Kidney (tissue), 14 donors: ENCODE measurements around the gene ALOX5. TPM values are rescaled to one million over a fixed set of nuclear protein-coding genes. Genes with fewer than 3 reads are reported as not detected.

ENCODE experiments used
- DNase-seq, 5 donors: peaks; one replicate each; pipeline ENCODE4 v3.0.0-alpha.2; 2013 to 2020
- FAIRE-seq: peaks from 2 replicates; lab custom pipeline; 2012; peaks lifted over from hg19 to GRCh38; lab: Jason Lieb, UNC
- H3K27ac ChIP-seq, 2 donors: one replicate each; pipeline ENCODE4 v1.7.0; 2013; ENCODE audit warnings: low read depth in 2 of 2, low read length in 2 of 2, inconsistent platforms in 1 of 2
- H3K27me3 ChIP-seq: one replicate; pipeline ENCODE4 v1.7.1; 2013; ENCODE audit warnings: low read length, inconsistent platforms; ENCODE audit not compliant: control insufficient read depth, insufficient read depth
- H3K36me3 ChIP-seq, 3 donors: one replicate each; pipeline versions ENCODE4 v1.7.0 to v1.7.1; 2013; ENCODE audit warnings: low read length in 3 of 3, control low read depth in 1 of 3, inconsistent platforms in 1 of 3; ENCODE audit not compliant: insufficient read depth in 3 of 3, control insufficient read depth in 2 of 3
- H3K4me1 ChIP-seq, 3 donors: one replicate each; pipeline versions ENCODE4 v1.7.0 to v1.7.1; 2013; ENCODE audit warnings: low read length in 3 of 3, inconsistent platforms in 1 of 3, low read depth in 1 of 3; ENCODE audit not compliant: control insufficient read depth in 2 of 3, insufficient read depth in 2 of 3
- H3K4me3 ChIP-seq, 3 donors: one replicate each; pipeline versions ENCODE4 v1.7.0 to v1.8.1; 2013; ENCODE audit warnings: low read length in 3 of 3, control low read depth in 1 of 3, inconsistent platforms in 1 of 3
- H3K9ac ChIP-seq, 3 donors: one replicate each; pipeline versions ENCODE4 v1.7.0 to v1.7.1; 2013; ENCODE audit warnings: low read length in 3 of 3, control low read depth in 1 of 3, inconsistent platforms in 1 of 3
- H3K9me3 ChIP-seq, 3 donors: one replicate each; pipeline versions ENCODE4 v1.7.0 to v1.7.1; 2013; ENCODE audit warnings: low read length in 3 of 3, control low read depth in 1 of 3, inconsistent platforms in 1 of 3; ENCODE audit not compliant: control insufficient read depth in 2 of 3, insufficient read depth in 1 of 3
- CTCF ChIP-seq: IDR thresholded peaks from 3 replicates; pipeline ENCODE4 v1.5.1; 2012; ENCODE audit warnings: mild to moderate bottlenecking, moderate library complexity, borderline replicate concordance; ENCODE audit not compliant: insufficient read depth; ENCODE audit errors: extremely low read depth
- intact Hi-C: fragments of 100-400 bp; cut with DNase I; formaldehyde crosslinking; loops from one replicate; pipeline ENCODE4 v1.11.1; 2022
- polyA plus RNA-seq: library from polyadenylated mRNA; stranded (reverse); fragments of 350-450 nt; fragmentation: Illumina TruSeq; extraction: RNeasy Lipid Tissue Mini Kit (QIAGEN cat#74804); gene quantifications from one replicate; pipeline ENCODE4 v1.2.3, GENCODE V29; 2014; ENCODE audit warnings: low read depth, low replicate concordance; ENCODE audit not compliant: insufficient read depth
- total RNA-seq: library from RNA; stranded (reverse); fragmentation: NEBNext Ultra II Directional; extraction: Animal tissue kit (Norgen Biotek cat#: 25700); gene quantifications from one replicate; pipeline ENCODE4 v1.2.1, GENCODE V29; 2021
- donor health status: control.
- donor health status: control.
- donor health status: control.
- donor health status: control.
- donor health status: control.
- donor health status: DM: yes; HTN: yes; CAD: no.
- donor health status: Normal renal cell carcinoma (clear cell type).

Gene ALOX5
- total and polyA plus RNA-seq, 2 donors from 2014 or later, result 2.5 to 58.1 TPM

- FAIRE-seq (no peak), DNase-seq (no peak)
- Histone ChIP-seq H3K36me3 (no peaks in the 10 kb centered on the region), H3K9me3 (no peaks in the 10 kb centered on the region), H3K9ac (no peak overlapping the region), H3K27me3 (peaks cover 4% of the 10 kb centered on the region), H3K4me3 (no peak overlapping the region), H3K27ac (no peak overlapping the region), H3K4me1 (peaks cover 0 to 7% (median 5%) of the 10 kb centered on the region in 3 donors)
- no peak for TF ChIP-seq CTCF
- intact Hi-C loops, result no loop called here
Measured at GRCh38 chr10:45377858-45378257, 3.8 kb downstream of the ALOX5 start.

- H3K36me3 ChIP-seq, result no peaks in the 10 kb centered on the region
- no peak overlapping the region for H3K27ac ChIP-seq
- DNase-seq (peak in 1 of 5 donors; percentile 24), FAIRE-seq (no peak)
- intact Hi-C loops, result no loop called here
- peaks cover 0 to 6% (median 5%) of the 10 kb centered on the region in 3 donors for H3K4me1 ChIP-seq
- H3K9ac ChIP-seq, result no peak overlapping the region
- H3K4me3 ChIP-seq, result no peak overlapping the region
- TF ChIP-seq CTCF, result no peak
- H3K27me3 ChIP-seq, result peaks cover 4% of the 10 kb centered on the region
- H3K9me3 ChIP-seq, result no peaks in the 10 kb centered on the region
Measured at GRCh38 chr10:45378914-45379726, 5.1 kb downstream of the ALOX5 start.

GRCh38 chr10:45379891-45380540 lies 6.0 kb downstream of the ALOX5 start:
- Histone ChIP-seq H3K27ac (no peak overlapping the region), H3K36me3 (no peaks in the 10 kb centered on the region), H3K4me1 (no peaks in the 10 kb centered on the region), H3K27me3 (peaks cover 2% of the 10 kb centered on the region), H3K9ac (no peak overlapping the region), H3K9me3 (no peaks in the 10 kb centered on the region), H3K4me3 (no peak overlapping the region)
- no peak for DNase-seq
- no peak for FAIRE-seq
- intact Hi-C loops, result no loop called here
- TF ChIP-seq CTCF, result no peak
